ENCODE results near the gene ZFYVE28.

Gene ZFYVE28

GRCh38 chr4:2266181-2266580 lies 152.3 kb downstream of the ZFYVE28 start:
- no peak overlapping the region for H3K4me3 ChIP-seq (ENCODE audit: low read depth, low read length)
- CTCF ChIA-PET: interaction anchor here (2.1 kb wide), 1 partner anchor 147 kb away, joined by 8 read pairs; no protein-coding TSS in a partner anchor
- POLR2A ChIA-PET: no interaction called here
- no peak for DNase-seq (ENCODE audit: low read depth, low spot score)
- TF ChIP-seq CTCF (IDR thresholded peaks at IDR 0.05; ENCODE audit: insufficient read depth, low read length, missing control alignments): no peak

GRCh38 chr4:2265113-2266110 lies 153.0 kb downstream of the ZFYVE28 start:
- CTCF ChIA-PET: interaction anchor here (2.1 kb wide), 1 partner anchor 148 kb away, joined by 8 read pairs; no protein-coding TSS in a partner anchor
- no peak for DNase-seq (ENCODE audit: low read depth, low spot score)
- POLR2A ChIA-PET: no interaction called here
- TF ChIP-seq CTCF (IDR thresholded peaks at IDR 0.05; ENCODE audit: insufficient read depth, low read length, missing control alignments): no peak
- H3K4me3 ChIP-seq (ENCODE audit: low read depth, low read length): no peak overlapping the region

GRCh38 chr4:2264481-2265041 lies 153.9 kb downstream of the ZFYVE28 start:
- ChIA-PET POLR2A (no interaction called here), CTCF (interaction anchor here (2.1 kb wide), 1 partner anchor 149 kb away, joined by 8 read pairs; no protein-coding TSS in a partner anchor)
- DNase-seq (ENCODE audit: low read depth, low spot score): no peak
- no peak overlapping the region for H3K4me3 ChIP-seq (ENCODE audit: low read depth, low read length)
- no peak for TF ChIP-seq CTCF (IDR thresholded peaks at IDR 0.05; ENCODE audit: insufficient read depth, low read length, missing control alignments)

- DNase-seq (ENCODE audit: low read depth, low spot score): no peak
- no peak overlapping the region for H3K4me3 ChIP-seq (ENCODE audit: low read depth, low read length)
- ChIA-PET CTCF (interaction anchor here (2.1 kb wide), 1 partner anchor 149 kb away, joined by 8 read pairs; no protein-coding TSS in a partner anchor), POLR2A (no interaction called here)
- no peak for TF ChIP-seq CTCF (IDR thresholded peaks at IDR 0.05; ENCODE audit: insufficient read depth, low read length, missing control alignments)
These were observed 154.5 kb downstream of the ZFYVE28 start for GRCh38 chr4:2263926-2264321.

GRCh38 chr4:2262944-2263250 lies 155.5 kb downstream of the ZFYVE28 start:
- peak overlapping the region; percentile 64 for H3K4me3 ChIP-seq (ENCODE audit: low read depth, low read length)
- no peak for DNase-seq (ENCODE audit: low read depth, low spot score)
- CTCF ChIA-PET: interaction anchor here (1.5 kb wide), 1 partner anchor 150 kb away, joined by 9 read pairs; no protein-coding TSS in a partner anchor
- no peak for TF ChIP-seq CTCF (IDR thresholded peaks at IDR 0.05; ENCODE audit: insufficient read depth, low read length, missing control alignments)
- POLR2A ChIA-PET: interaction anchor here (0.7 to 0.8 kb wide), 2 partner anchors 174 to 206 kb away, joined by 3 to 4 read pairs; partner anchors contain the start of gene RNF4
